Esophagus squamous epithelium (tissue), 5 donors: Measurements from ENCODE around the gene RFX5. TPM values are rescaled to one million over a fixed set of nuclear protein-coding genes. Genes with fewer than 3 reads are reported as not detected.
A peak's percentile ranks its signal among the peaks of the same experiment; 100 is the strongest.

Source experiments
- DNase-seq: peaks from one replicate; lab custom pipeline; 2025; lab: John Stamatoyannopoulos, UW
- H3K27ac ChIP-seq, 4 donors: fragments of 200-600 bp; sonication (generic); one replicate each; pipeline ENCODE4 v1.5.1; 2016 to 2019; ENCODE audit warnings: mild to moderate bottlenecking in 1 of 4
- H3K27me3 ChIP-seq, 4 donors: fragments of 200-600 bp; sonication (generic); 1 replicate in 3 of 4; 2 replicates in 1 of 4; pipeline versions ENCODE4 v1.5.1 to v1.6.0; 2017 to 2021; ENCODE audit warnings: antibody characterized with exemption in 1 of 4
- H3K36me3 ChIP-seq, 3 donors: fragments of 200-600 bp; sonication (generic); one replicate each; pipeline ENCODE4 v1.5.1; 2016 to 2019
- H3K4me1 ChIP-seq, 3 donors: fragments of 200-600 bp; sonication (generic); one replicate each; pipeline ENCODE4 v1.5.1; 2017 to 2019
- H3K4me3 ChIP-seq, 4 donors: fragments of 200-600 bp; sonication (generic); 1 replicate in 3 of 4; 2 replicates in 1 of 4; pipeline ENCODE4 v1.5.1; 2016 to 2019; ENCODE audit warnings: mild to moderate bottlenecking in 2 of 4, moderate library complexity in 1 of 4
- H3K9me3 ChIP-seq, 3 donors: fragments of 200-600 bp; sonication (generic); one replicate each; pipeline ENCODE4 v1.5.1; 2016 to 2019
- POLR2A ChIP-seq, 4 donors: fragments of 450-650 bp; IDR thresholded peaks; one replicate each; pipeline ENCODE4 v1.6.1; 2017; ENCODE audit warnings: antibody characterized with exemption in 4 of 4, mild to moderate bottlenecking in 4 of 4, moderate library complexity in 3 of 4
- WGBS, 2 donors: methylation state at CpG; one replicate each; pipeline ENCODE4 v1.1.5; 2018; 5-methylcytosine and 5-hydroxymethylcytosine counted together
- intact Hi-C: fragments of 100-400 bp; cut with DNase I; formaldehyde crosslinking; loops from one replicate; pipeline ENCODE4 v1.15.0; 2022
- total RNA-seq, 4 donors: library from RNA; depleted of rRNA; stranded (reverse); fragments of >200 nt; gene quantifications; one replicate each; pipeline ENCODE4 v1.1.0, GENCODE V29; 2016
- TF ChIP-seq, protein P1 (sequence below), 6 experiments: fragments of 450-650 bp in 4 of 6; fragments of 200-600 bp in 2 of 6; sonication (generic) in 2 of 6; IDR thresholded peaks; one replicate each; pipeline ENCODE4 v1.5.1; 2016 to 2019; ENCODE audit warnings: antibody characterized with exemption in 6 of 6, mild to moderate bottlenecking in 4 of 6, moderate library complexity in 4 of 6
- donor health status: DM: yes; HTN: yes; CAD: no.

The RFX5 gene
- total RNA-seq, 4 donors from 2014 or later = 13.2 to 59.6 (median 24.5) TPM

DNA sequence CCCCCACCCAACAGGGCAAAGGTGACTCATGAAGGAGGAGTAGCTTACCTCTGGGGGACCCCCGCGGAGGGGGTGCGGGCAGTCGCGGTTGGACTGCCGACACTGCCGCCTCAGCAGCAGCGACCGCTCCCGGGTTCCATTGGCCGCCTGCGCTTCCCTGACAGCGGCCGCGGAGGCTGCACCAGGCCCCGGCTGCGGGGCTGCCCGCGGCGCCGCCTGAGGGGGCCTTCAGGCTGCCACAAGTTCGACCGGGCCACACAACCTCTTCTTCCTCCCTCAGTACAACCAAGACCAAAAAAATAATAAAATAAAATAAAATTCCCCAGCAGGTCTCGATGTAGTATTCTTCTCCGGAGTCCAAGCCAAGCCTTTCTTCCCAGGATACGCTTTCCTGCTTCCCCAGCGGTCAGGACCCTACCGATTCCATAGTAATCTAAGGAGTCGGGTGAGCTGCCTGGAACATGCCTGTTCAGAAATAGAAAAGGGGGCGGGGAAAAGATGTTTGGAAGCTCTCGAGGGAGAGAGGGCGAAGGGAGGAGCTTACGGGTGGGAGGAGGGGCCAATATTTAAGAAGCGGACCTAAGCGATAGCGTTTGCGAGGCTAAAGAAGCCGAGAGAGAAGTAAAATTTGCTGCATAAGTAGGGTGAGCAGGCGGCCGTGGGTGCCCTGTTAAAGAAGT is 19.7 kb downstream of the RFX5 start, which contains the start of gene PI4KB:
PI4KB (minus strand) TSS at position 194 of the 680 bp plus-strand sequence. CDS start 10,935 bp downstream, outside the sequence.
- 0 to 1% methylated on average over 16 to 17 of the region's 40 CpGs for WGBS, 2 donors
- peak within 1 kb of the TSS; percentile 94 to 95 (median 95) for H3K27ac ChIP-seq
- H3K36me3 ChIP-seq = peaks cover 4 to 30% (median 8%) of the 10 kb centered on the region in 3 donors
- intact Hi-C loops = no loop called here
- TF ChIP-seq, protein P1, sequence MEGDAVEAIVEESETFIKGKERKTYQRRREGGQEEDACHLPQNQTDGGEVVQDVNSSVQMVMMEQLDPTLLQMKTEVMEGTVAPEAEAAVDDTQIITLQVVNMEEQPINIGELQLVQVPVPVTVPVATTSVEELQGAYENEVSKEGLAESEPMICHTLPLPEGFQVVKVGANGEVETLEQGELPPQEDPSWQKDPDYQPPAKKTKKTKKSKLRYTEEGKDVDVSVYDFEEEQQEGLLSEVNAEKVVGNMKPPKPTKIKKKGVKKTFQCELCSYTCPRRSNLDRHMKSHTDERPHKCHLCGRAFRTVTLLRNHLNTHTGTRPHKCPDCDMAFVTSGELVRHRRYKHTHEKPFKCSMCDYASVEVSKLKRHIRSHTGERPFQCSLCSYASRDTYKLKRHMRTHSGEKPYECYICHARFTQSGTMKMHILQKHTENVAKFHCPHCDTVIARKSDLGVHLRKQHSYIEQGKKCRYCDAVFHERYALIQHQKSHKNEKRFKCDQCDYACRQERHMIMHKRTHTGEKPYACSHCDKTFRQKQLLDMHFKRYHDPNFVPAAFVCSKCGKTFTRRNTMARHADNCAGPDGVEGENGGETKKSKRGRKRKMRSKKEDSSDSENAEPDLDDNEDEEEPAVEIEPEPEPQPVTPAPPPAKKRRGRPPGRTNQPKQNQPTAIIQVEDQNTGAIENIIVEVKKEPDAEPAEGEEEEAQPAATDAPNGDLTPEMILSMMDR (IDR thresholded peaks at IDR 0.05) = peak in 1 of 6 experiments; percentile 19
- peak in 3 of 4 donors; percentile 8 to 42 (median 34) for TF ChIP-seq POLR2A (IDR thresholded peaks at IDR 0.05)
- H3K4me1 ChIP-seq = peaks cover 11 to 48% (median 19%) of the 10 kb centered on the region in 3 donors
- H3K27me3 ChIP-seq = no peaks in the 10 kb centered on the region
- no peaks in the 10 kb centered on the region for H3K9me3 ChIP-seq
- peak within 1 kb of the TSS; percentile 87 to 90 (median 87) for H3K4me3 ChIP-seq
- DNase-seq = peak; percentile 53

DNA sequence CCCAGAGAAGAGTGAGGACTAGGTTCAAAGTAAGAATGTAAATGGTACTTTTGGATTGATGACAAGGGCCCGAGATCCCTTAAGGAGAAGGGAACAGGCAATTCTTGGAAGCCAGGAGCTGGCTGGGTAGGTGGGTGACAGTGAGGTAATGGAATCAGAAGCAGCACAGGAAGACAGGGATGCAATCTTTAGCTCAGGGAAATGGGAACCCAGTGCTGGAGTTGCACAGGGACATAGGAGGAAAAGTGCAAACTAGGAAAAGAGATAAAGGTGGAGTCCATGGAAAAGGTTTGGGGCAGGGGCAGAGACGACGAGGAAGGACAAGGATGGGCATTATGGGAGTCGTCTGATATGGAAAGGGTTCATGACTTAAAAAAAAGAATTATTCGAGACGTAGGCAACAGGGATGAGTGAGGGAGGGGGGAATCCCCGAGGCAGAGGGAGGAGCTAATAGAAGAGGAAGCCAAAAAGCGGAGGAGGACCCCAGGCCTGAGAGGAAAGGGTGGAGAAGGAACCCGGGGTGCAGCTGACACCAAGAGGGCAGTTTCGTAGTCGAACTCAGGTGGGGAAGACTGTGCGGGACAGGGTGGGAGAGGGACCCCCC is 20.3 kb downstream of the RFX5 start:
- Histone ChIP-seq H3K27me3 (no peaks in the 10 kb centered on the region), H3K36me3 (peaks cover 4 to 36% (median 8%) of the 10 kb centered on the region in 3 donors), H3K9me3 (no peaks in the 10 kb centered on the region), H3K4me3 (peak overlapping the region; percentile 87 to 90 (median 87)), H3K27ac (peak overlapping the region; percentile 94 to 95 (median 95)), H3K4me1 (peaks cover 11 to 54% (median 19%) of the 10 kb centered on the region in 3 donors)
- intact Hi-C loops = no loop called here
- TF ChIP-seq, protein P1 (IDR thresholded peaks at IDR 0.05) = no peak
- no peak for TF ChIP-seq POLR2A (IDR thresholded peaks at IDR 0.05)
- 0 to 2% methylated on average over 12 of the region's 12 CpGs for WGBS, 2 donors
- DNase-seq = peak; percentile 17

GRCh38 chr1:151325646-151326429 is 21.2 kb downstream of the RFX5 start:
- H3K4me3 ChIP-seq = peak overlapping the region in 3 of 4 donors; percentile 87 to 90 (median 87)
- no peak for DNase-seq
- H3K27ac ChIP-seq = peak overlapping the region in 3 of 4 donors; percentile 95
- peaks cover 4 to 45% (median 8%) of the 10 kb centered on the region in 3 donors for H3K36me3 ChIP-seq
- no peak for TF ChIP-seq POLR2A (IDR thresholded peaks at IDR 0.05)
- TF ChIP-seq, protein P1 (IDR thresholded peaks at IDR 0.05) = no peak
- H3K4me1 ChIP-seq = peaks cover 11 to 61% (median 19%) of the 10 kb centered on the region in 3 donors
- WGBS, 2 donors = 30 to 31% methylated on average over 5 of the region's 5 CpGs
- H3K9me3 ChIP-seq = no peaks in the 10 kb centered on the region
- intact Hi-C loops = no loop called here
- H3K27me3 ChIP-seq = no peaks in the 10 kb centered on the region

- Histone ChIP-seq H3K27me3 (no peaks in the 10 kb centered on the region), H3K36me3 (peaks cover 4 to 51% (median 8%) of the 10 kb centered on the region in 3 donors), H3K4me1 (peaks cover 11 to 68% (median 19%) of the 10 kb centered on the region in 3 donors), H3K27ac (peak overlapping the region in 2 of 4 donors; percentile 26 to 95), H3K4me3 (peak overlapping the region in 1 of 4 donors; percentile 90), H3K9me3 (no peaks in the 10 kb centered on the region)
- no peak for TF ChIP-seq POLR2A (IDR thresholded peaks at IDR 0.05)
- TF ChIP-seq, protein P1 (IDR thresholded peaks at IDR 0.05) = no peak
- intact Hi-C loops = no loop called here
- 63 to 68% methylated on average over 4 to 5 of the region's 7 CpGs for WGBS, 2 donors
- DNase-seq = no peak
Measured at GRCh38 chr1:151325231-151325630, 21.8 kb downstream of the RFX5 start.
